CD4-positive, alpha-beta T cell treated with Interleukin-6 at 100 ng/mL for 8 hours (primary cell): ENCODE results near the gene ASTN2.

Source experiments
- DNase-seq: peaks from one replicate; pipeline ENCODE4 v3.0.0-alpha.2; 2020; ENCODE audit warnings: mixed read lengths, low spot score

The ASTN2 gene

DNA sequence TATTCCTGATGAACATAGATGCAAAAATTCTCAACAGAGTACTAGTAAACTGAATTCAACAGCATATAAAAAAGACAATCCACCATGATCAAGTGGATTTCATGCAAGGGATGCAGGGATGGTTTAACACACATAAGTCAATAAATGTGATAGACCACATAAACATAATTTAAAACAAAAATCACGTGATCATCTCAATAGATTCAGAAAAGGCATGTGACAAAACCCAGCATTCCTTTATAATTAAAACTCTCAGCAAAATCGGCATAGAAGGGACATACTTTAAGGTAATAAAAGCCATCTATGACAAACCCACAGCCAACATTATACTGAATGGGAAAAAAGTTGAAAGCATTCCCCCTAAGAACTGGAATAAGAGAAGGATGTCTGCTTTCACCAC lies 894.6 kb downstream of the ASTN2 start:
- DNase-seq, result no peak

DNA sequence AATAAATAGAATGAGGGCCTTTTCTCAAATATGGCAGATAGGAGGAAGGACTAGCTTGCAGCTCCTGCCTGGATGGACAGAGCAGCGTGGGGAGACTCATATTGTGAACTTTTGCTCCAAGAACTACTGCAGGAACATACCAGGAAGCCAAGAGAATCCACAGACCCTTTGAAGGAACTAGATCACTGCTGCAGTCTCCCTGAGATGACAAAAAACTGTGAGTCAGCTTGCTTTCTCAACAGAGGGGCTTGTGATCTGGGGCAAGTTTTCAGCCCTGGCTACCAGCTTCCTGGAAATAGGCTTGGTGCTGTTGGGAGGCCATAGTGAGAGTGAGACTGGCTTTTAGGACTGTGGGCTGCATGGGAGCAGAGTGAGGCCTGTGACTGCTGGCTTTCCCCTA lies 898.4 kb downstream of the ASTN2 start:
- DNase-seq, result no peak

DNA sequence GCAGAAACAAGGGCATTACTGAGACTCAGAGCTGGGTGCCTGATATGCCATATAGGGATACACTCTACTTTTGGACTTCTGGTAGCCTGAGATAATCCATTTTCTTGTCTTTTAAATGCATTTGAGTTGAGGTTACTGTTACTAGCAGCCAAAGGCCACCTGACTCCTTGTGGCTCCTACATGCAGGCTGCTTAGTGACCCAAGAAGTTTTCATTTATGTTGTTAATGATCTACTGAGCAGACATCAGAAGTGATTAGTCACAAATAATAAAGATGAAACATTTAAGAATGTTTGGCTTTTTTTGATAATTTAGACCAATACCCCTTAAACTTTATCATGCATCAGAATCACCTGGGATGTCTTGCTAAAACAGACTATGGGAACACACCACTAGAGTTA lies 899.3 kb downstream of the ASTN2 start:
- DNase-seq, result no peak

DNA sequence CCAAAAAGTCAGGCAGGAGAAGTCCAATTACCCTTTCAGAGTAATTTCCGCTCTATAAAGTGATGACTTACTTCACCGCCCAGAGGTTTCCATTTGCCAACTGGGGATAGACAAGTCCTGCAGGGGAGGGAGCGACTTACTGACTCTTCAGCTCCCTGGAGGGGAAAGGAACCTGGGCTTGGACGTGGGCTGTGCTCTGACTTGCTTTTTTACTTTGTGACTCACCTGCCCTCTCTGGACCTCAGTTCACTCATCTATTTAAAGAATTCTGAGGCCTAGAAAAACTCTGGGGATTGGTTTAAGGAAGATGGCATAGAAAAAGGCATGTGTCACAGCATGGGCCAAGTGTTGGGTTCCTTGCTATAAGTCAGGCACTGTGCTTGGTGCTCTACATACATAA lies 908.2 kb downstream of the ASTN2 start:
- no peak for DNase-seq

DNA sequence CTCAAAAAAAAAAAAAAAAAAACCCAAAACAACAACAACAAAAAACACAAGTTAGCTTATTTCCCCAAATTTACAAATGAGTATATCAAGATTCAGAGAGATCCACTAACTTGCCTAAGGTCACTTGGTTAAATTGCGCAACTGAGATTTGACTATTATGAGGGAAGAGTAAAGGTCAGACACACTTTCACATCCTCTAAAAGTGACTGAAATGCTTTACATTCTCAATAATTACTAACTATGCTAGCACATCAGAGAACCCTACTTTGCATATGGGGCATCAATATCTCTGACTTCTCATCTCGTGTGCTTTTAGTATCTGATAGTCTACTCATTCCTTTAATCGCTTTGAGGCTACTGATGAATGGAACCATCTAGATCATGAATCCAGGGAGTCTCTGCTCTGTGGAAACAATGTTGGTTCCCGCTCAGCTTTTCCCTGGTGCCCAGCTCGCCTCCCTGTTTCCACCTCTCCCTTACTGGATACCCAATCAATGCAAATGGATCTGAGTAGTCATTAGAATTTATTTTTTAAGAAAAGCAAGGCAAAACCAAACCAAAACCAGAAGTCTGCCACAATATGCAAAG lies 909.9 kb downstream of the ASTN2 start:
- DNase-seq, result no peak

DNA sequence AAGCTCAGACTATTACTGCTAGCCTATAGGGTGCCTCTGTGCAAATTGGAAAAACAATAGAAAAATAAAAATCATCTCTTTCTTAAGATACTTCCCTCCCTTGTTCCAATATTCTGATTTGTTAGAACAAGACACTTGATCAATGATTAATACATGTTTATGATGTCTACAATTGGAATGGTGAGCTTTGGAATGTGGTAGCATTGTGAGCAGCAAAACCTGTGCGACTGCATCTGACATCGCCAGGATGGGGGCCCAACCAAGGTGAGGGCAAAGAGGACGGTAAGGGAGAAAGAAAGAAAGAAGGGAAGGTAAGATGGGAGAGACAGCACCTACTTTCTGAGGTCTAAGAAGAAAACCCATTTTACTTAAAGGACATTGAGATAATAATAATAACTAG lies 910.8 kb downstream of the ASTN2 start:
- DNase-seq, result no peak

DNA sequence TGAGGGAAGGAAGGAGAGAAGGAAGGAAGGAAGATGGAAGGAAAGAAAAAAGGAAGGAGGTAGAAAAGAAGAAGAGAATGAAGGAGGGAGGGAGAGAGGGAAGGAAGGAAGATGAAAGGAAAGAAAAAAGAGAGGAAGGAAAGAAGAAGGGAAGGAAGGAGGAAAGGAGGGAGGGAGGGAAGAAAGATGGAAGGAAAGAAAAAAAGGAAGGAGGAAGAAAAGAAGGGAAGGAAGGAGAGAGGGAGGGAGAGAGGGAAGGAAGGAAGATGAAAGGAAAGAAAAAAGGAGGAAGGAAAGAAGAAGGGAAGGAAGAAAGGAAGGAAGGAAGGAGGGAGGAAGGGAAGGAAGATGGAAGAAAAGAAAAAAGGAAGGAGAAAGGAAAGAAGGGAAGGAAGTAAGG lies 912.1 kb downstream of the ASTN2 start:
- no peak for DNase-seq

DNA sequence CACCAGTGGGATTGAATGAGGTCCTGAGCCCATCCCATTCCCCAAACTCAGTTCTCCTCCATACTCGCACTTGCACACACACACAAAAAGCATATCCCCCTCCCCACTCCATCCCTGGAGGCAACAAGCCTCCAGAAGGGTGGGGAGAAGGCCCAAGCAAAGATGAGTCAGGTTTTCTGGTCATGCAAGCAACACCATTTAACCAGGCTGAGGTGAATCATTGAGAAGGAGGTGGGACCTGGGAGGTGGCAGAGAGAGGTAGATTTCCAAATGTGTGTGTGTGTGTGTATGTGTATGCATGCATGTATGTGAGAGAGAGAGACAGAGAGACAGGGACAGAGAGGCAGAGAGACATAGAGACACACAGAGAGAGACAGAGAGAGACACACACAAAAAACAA lies 913.0 kb downstream of the ASTN2 start:
- no peak for DNase-seq

DNA sequence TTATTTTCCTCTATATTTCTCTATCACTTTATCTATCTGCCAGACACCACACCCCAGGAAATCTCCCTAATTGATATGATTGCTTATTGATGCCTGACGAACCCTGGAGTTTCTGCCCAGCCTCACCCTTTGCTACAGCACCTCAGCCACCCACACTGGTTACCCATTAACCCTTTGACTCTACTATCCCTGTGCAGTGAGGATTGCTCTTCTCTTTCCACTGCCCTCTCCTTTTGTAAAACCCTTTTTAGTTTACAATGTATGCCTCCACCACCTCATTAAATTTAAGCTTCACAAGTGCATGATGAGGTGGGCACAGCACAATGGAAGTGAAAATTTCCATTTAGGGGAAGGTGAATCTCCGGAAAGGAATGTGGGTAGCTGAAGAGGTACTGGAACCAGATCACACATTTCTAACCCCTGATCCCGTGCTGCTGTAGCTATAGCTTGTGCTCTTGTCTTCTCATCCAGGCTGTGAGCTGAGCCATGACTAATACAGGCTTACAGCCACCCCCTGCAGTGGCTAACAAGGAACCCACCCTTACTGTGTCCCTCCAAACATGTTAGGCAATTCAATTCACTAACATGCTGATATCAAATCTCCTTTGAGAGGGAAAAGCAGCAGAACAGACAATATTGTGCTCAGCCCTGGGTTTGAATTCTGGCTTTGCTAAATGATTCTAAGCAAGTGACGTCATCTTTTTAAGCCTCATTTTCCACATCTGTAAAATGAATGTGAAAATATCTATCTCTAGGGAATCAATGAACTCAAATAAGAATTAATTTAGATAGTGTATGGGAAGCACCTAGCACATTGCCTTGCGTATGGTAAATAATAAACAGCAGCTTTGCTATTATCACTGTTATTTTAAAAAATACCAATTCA lies 914.6 kb downstream of the ASTN2 start:
- no peak for DNase-seq

DNA sequence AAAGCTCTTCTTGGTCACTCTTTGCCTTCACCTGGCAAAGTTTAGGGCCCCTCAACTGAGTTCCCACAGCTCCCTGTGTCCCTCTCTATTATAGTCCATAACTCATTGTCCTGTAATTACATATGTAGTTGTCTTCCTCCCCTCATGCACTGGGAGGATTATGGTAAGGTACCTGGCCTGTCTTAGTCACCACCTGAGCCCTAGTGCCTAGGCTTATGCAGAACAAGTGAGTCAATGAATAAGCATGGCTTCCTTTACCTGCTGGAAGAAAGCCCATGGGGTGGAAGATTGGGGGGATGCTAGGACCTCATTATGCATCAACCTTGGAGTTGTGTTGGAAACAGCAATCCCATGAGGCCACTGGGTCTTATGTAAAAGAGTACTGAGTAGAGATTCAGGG lies 915.4 kb downstream of the ASTN2 start:
- no peak for DNase-seq

DNA sequence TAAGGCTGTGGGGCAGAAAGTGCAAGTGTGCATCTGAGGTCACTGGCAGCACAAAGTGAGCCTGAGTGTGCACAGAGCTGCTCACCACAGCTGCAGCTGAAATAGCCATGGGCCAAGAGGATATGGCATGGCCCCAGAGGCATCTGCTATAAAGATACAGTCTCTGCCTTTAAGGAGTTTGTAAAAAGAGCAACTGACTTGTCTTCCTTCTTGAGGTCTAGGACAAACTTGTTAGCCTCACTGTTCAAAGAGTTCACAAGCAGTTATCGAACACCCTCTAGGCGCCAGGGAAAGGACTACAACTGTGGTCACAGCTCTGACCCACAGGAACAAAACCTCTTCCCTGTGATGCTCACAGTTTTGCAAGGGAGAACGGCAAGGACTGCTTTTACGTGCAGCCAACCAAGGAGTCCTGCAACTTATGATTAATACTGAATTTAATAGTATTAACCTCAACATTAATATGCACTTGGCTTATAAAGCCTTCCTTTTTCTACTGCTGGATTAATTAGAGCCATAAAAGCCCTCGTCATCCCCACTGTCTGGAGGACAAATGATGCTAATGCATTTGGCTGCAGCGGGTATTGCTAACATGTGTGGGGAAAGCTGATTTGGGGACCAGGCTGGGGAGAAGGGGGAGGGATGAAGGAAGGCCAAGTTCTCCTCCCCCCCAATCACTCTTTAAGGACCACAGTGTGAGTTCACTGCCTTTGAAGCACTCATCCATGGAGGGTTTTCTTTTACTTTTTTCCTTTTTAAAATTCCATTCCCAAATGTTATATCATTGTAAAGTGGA lies 917.6 kb downstream of the ASTN2 start:
- no peak for DNase-seq

DNA sequence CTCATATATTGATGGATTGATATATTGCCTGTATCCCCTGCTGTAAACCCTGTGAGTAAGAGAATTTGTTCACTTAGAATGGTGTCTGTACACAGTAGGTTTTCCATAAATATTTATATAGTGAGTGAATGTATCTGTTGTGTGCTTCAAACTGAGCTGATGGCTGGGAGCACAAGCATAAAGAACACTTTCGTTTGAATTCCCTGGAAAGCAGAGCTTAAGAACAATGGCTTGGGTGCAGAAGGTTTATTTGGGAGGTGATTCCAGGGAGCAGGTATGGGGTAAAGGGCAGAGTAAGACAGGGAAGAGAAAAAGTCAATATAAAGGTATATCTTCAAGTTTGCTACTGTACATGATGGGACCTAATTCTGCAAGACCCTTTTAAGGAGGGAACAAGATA lies 918.7 kb downstream of the ASTN2 start:
- DNase-seq, result no peak

DNA sequence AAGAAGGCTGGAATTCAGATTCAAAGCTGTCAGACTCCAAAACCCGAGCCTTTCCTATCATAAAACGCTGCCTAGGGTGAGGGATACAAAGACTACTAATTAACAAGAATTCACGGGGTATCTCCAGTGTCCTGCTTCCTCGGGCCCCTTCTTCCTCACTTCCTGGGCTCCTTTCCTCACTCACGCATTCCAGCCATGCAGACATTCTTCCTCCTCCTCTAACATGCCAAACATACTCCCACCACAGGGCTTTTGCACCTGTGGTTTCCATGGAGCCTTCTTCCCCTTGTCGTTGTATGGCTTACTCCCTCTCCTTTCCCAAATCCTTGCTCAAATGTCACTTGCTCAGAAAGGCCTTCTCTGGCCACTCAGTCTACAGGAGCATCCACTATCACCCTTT lies 919.1 kb downstream of the ASTN2 start:
- no peak for DNase-seq

DNA sequence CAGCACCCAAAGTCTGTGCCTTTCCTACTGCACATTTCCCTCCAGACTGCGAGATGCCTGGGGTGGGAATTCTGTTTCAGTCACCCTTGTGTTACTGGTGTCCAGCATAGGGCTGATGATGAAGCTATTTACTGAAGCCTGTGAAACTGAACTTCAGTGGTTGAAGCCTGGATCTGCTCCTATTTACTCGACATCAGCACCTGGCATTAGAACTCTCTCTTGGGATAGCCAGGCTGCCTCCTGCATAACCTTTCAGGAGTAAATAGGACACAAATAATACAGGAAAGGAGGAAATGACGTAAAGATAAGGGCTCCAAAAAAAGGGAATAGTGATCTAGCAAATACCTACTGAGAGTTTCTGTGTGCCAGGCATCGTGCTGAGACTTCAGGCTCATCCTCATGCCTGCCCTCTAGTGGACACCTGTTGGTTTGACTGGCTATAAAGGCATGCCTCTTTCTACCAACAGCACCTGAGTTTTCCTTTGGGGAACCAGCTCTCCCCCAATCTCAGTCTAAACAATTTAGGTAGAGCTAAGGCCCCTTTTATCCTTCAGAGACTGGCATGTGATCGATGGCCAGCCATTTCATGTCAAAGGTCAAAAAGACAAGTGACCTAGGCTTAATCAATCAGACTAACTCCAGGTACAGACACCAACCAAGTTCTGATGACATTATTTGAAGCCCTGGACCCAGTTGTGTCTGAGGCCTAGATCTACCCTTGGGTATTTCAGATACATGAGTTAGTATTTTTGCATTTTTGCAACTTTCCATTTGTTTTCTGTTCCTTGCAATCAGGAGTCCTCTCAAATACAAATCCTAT lies 919.8 kb downstream of the ASTN2 start:
- no peak for DNase-seq

DNA sequence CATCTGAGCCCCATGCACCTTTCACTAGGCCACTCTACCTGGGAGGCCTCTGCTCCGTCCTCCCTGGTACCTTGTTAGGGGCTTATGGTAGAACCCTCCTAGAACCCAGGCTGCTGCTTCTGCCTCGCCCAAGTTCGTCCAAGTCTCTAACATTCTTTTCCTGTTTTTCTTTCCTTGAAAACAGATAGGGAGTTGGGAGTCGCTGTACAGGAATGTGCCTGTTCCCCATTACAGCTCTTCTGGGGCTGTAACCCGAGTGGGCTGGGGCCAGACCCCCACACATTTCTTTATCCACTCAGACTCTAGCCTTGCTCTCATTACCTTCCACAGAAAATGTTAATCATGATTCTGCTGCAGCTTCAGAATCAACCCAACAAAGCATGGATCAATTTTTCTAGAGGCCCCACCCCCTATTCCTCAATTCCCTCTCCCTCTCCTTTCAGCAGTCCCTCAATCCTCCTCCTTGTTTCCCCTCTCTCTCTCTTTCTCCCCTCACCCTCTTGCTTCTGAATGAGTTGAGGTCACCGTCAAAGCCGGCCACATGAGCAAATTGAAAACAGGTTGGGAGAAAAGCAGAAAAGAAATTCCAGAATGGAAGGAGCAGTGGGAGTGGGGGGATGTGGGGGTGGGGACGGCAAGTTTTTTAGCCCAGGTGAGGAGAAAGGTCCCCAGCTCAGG lies 921.5 kb downstream of the ASTN2 start:
- DNase-seq, result no peak

DNA sequence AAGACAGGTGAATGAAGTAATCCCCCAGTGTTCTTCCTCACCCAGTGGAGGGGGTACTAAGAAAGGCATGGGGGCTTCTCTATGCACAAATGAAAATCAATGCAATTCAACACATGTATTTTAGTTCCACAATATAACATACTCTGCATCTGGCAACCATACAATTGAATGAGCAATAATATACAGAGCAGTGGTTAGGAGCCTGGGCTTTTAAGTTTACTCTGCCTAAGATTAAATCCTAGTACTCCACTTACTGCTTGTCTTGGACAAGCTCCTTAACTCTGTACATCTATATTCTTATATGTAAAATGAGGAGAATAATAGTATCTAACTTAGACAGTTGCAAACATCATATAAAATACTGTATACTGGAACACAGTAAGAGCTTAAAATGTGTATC lies 923.2 kb downstream of the ASTN2 start:
- no peak for DNase-seq

DNA sequence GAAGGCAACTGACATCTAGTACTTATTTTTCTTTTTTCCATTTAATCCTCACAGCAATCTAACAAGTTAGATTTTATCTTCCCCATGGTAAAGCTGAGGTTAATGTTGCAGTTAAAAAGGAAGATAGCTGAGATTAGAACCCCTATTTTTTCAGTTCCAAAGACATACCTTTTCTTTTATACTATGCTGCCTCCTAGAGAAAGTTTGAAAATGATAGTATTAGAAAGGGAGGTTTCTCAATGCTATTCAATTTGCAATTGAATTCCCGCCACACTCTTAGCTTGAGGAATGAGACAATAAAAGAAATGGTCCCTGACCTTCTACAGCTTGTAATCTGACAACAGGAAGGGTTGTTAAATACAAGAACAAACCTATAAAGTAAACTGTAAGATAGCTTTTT lies 923.6 kb downstream of the ASTN2 start:
- no peak for DNase-seq

DNA sequence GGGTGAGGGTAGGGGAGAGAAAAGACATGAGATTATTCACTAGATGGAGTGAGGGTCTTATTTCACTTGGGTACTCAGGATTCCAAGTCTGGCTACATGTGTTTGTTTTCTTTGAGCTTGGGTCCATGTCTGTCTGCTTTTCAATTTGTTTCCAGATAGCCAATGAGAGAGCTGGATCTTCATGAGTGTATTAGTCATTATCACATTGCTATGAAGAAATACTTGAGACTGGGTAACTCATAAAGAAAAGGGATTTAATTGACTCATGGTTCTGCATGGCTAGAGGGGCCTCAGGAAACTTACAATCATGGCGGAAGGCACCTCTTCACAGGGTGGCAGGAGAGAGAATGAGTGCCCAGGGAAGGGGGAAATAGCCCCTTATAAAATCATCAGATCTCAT lies 924.5 kb downstream of the ASTN2 start:
- no peak for DNase-seq

DNA sequence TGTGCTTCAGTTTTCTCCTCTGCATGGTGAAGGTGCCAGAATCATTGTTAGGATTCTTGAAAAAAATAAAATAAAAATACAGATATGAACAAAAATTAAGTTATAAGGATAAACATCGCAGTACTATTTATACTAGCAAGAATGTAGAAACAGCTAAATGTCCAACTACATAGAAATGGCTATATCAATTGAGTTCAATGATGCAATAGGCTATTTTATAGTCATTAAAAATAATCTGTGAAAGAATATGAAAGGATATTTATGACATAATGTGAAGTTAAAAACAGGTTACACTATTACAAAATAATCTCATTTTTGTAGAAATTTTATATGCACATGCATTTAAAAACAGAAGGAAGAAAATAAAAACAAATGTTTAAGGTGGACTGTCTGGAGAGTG lies 926.5 kb downstream of the ASTN2 start:
- DNase-seq, result no peak

DNA sequence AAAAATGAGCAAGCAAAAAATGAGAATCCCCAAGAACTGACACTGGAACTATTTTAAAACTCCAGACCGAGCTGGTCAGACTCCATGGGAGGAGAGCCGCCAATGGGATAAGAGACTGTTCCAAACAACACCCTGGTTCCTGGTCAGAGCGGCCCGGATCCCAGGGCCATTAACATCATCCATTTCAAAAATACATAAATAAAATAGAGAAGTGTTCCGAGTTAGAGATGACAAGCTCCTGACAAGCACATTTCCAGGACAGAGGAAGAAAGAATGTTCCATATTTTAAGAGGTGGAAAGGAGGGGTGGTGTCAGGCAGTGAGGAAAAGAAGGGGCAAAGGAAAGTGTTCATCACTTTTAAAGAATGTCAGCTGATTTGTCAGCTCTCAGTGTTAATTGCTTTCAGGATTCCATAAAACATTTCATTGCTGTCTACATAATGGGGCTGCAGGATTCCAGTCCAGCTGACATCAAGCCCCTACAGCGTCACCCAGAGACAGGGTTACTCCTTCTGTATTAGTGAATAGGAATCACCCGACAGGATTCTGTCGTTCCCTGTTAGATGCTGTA lies 930.3 kb downstream of the ASTN2 start:
- no peak for DNase-seq
